ES-I3 (cell line): ENCODE data around the gene MTARC1.

ENCODE experiments used
- H3K36me3 ChIP-seq: 2 replicates; pipeline ENCODE4 v1.6.1; 2013; ENCODE audit warnings: mild to moderate bottlenecking, low read length, control low read depth, moderate library complexity; ENCODE audit not compliant: insufficient read depth
- H3K4me1 ChIP-seq: 2 replicates; pipeline ENCODE4 v1.6.1; 2013; ENCODE audit warnings: mild to moderate bottlenecking, control low read depth, low read length; ENCODE audit not compliant: insufficient read depth
- H3K9ac ChIP-seq: 2 replicates; pipeline ENCODE4 v1.6.1; 2013; ENCODE audit warnings: low read depth, mild to moderate bottlenecking, low read length, moderate library complexity
- H3K9me3 ChIP-seq: 2 replicates; pipeline ENCODE4 v1.6.1; 2013; ENCODE audit warnings: mild to moderate bottlenecking, low read length, moderate library complexity; ENCODE audit not compliant: control insufficient read depth, insufficient read depth

MTARC1 gene

DNA sequence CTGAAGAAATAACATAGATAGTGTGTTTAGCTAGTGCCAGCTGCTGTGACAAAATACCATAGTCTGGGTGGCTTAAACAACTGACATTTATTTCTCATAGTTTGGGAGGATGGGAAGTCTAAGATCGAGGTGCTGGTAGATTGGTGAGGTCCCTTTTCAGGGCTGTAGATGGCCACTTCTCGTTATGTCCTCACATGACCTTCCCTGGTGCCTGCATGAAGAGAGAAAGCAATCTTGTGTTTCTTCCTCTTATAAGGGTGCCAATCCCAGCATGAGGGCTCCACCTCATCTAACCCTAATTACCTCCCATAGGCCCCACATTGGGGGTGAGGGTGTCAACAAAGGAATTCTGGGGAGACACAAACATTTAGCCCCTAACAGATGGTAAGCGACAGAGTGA lies 29.3 kb upstream of the MTARC1 start:
- Histone ChIP-seq H3K9ac (no peak overlapping the region), H3K4me1 (no peaks in the 10 kb centered on the region), H3K9me3 (no peaks in the 10 kb centered on the region), H3K36me3 (peaks cover 3% of the 10 kb centered on the region; the same call in 1 of the 2 replicates)

DNA sequence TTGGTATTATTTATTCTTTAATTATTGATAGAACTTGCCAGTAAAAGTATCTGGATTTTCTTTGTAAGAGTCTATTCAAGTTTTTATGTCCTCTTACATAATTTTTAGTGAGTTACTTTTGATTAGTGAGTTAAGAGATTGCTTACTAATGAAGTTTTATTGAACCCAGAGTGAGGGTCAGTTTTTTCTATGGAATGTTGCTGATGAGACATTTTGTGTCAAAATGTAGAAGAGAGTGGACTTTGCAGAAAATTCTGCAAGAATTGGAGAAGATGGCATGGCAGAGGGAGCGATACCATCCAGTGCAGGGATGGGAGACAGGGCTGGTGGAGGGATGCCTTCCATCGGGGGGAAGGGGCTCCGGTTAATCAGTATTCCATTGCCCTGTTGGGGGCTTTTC lies 27.6 kb upstream of the MTARC1 start:
- Histone ChIP-seq H3K4me1 (no peaks in the 10 kb centered on the region), H3K36me3 (peaks cover 3% of the 10 kb centered on the region; the same call in 1 of the 2 replicates), H3K9me3 (no peaks in the 10 kb centered on the region), H3K9ac (no peak overlapping the region)

DNA sequence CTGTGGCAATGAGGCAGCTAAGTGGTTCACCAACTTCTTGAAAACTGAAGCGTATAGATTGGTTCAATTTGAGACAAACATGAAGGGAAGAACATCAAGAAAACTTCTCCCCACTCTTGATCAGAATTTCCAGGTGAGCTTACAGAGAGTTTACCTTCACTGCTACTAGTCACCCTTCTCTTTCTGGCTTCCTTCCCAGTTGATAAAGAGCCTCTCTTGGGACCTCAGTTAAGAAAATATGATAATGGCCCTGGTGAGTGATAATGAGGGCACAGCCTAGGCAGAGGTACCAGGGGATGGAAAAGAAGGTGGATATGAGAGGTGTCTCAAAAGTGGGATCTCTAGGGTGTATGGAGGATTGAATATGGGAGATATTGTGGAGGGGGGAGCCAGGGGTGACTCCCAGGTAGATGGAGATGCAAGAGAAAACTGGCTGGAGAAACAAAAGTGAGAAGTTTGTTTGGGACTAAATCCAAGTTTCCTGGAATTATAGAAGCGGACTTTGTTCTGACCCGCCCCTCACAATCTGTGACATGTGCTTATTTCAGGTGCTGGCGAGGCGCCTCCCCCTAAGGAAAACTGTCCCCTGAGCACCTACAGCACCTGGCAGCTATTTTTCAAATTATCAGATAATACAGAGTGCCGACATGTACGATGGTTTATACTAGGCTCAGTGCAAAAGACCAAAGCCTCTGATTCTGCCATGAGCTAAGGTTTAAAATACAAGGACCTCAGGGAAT lies 24.9 kb upstream of the MTARC1 start:
- Histone ChIP-seq H3K9ac (no peak overlapping the region), H3K36me3 (no peaks in the 10 kb centered on the region), H3K9me3 (no peaks in the 10 kb centered on the region), H3K4me1 (no peaks in the 10 kb centered on the region)

DNA sequence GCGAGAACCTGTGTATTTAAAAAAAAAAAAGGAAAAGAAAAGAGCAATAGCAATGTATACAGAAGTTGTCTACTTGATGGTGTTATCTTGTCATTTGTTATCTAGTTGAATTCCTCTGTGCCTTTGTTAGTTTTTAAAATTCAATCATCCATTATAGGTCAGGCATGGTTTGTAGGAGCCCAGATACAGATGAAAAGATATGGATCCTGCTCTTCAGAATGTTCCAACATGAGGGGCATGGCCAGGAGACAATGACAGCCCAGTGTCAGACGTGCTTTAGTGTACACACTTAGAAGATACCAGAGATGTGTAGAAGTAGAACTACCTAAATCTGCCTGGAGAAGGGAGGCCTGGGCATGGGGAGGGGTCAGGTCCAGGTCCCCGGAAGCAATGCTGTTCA lies 22.0 kb upstream of the MTARC1 start:
- H3K9ac ChIP-seq: no peak overlapping the region

DNA sequence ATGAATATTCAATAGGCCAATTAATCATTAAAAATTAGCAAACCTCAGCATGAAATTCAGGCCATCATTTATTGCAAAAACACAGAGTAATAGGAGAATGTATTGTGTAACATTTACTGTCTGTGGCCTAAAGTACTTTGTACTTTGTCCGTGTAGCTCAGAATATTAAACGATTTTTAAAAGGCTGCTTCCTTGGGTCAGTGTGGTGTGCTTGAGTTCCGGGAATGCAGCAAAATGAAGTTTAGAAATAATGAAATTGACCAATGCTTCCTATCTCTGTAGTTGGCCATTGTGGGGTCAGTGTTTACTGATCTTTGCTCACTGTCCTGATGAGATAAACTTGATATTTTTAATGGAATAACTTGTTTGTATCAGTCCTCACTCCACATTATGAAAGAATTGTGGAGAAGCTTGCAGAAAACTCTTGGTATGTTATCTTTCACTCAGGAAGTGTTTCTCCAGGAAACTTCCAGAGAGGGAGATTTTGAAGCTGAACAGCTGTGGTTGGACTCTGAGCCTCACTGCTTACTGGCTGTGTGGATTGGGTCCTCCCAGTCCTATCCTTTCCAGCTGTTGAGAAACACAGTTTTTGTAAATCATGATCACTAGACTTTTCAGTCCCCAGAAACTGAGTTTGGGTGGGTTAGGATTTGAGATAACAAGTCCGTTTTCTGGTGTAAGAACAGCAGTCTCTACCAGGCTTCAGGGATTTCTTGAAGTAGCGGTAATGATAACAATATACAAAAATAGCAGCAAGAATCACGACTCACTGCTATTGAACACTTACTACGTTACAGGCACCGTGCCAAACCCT lies 19.2 kb upstream of the MTARC1 start:
- Histone ChIP-seq H3K36me3 (no peaks in the 10 kb centered on the region; the same call in 1 of the 2 replicates), H3K9me3 (no peaks in the 10 kb centered on the region), H3K9ac (no peak overlapping the region), H3K4me1 (peaks cover under 1% of the 10 kb centered on the region; the same call in 1 of the 2 replicates)

More for the DNA sequence above, 22.0 kb upstream of the MTARC1 start:
- no peaks in the 10 kb centered on the region for H3K4me1 ChIP-seq
- no peaks in the 10 kb centered on the region for H3K9me3 ChIP-seq
- H3K36me3 ChIP-seq: no peaks in the 10 kb centered on the region; the same call in 1 of the 2 replicates

DNA sequence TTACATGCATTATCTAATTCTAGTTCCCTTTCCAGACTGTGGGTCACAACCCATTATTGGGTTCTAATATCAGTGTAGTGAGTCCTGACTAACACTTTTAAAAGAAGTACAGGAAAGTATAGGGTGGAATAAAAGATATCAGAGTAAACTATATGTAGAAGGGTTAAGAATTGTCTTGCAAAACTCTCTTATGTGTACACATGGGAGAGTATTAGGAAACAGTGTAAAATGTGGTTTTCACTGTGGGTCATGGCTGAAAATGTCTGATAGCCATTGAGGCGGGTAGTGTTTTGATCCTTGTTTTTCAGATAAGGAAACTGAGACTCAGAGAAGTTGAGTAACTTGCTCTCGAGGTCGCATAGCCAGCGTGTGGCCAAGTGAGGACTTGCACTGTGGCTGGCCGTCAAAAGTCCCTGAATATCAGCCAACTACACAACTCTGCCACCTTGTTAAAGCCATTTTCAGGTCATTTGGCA lies 18.5 kb upstream of the MTARC1 start:
- no peaks in the 10 kb centered on the region for H3K9me3 ChIP-seq
- H3K36me3 ChIP-seq: no peaks in the 10 kb centered on the region; the same call in 1 of the 2 replicates
- H3K4me1 ChIP-seq: peaks cover 4% of the 10 kb centered on the region; the same call in 1 of the 2 replicates
- H3K9ac ChIP-seq: no peak overlapping the region

DNA sequence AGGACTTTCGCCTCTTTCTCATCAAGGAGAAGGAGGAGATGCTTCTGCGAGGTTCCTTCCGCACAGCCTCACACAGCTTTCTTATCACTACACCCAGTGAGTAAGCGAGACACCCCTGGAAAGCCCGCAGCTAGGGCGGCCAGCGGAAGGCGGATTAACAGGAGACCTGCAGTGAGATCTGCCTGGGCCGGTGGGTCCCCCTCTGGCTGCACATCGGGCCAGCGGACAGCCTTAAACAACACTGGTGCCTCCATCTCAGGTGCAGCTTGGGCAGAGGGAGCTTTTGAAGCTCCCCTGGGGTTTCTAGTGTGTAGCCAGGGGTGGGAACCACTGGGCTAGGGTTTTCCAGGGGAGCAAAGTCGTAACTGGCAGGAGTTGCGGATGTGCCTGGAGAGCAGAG lies 17.5 kb upstream of the MTARC1 start:
- peaks cover 4% of the 10 kb centered on the region; the same call in 1 of the 2 replicates for H3K4me1 ChIP-seq
- H3K9ac ChIP-seq: no peak overlapping the region
- no peaks in the 10 kb centered on the region; the same call in 1 of the 2 replicates for H3K36me3 ChIP-seq
- no peaks in the 10 kb centered on the region for H3K9me3 ChIP-seq

DNA sequence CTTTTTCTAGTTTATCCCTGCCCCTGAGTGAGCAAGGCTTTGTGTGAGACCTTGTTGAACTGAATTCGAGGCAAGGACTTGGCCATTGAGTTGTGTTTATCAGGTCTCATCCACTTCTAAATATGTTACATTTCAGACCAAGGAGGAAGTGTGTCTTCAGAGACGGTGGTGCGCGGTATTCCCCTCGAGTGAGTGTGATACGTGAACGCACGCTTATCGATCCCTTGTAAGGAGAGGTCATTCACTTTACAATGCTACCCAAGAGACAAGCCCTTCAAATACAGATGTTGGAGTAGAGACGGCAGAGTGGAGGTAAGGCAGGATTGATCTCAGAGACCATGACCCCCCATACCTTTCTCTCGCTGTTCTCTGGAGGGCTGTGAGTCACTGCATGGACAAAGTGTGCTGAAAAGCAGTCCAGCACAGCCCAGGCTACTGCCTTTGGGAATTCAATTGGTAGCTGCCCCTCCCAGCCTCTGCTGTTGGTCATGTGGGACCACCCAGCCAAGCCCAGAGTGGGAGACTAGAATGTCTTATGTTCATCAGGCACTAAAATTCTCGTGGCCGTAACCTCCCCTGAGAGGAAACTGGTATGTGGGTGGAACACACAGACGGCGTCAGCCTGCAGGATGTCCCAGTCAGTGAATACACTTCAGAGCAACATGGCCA lies 16.3 kb upstream of the MTARC1 start:
- H3K4me1 ChIP-seq: peaks cover 4% of the 10 kb centered on the region; the same call in 1 of the 2 replicates
- no peaks in the 10 kb centered on the region; the same call in 1 of the 2 replicates for H3K36me3 ChIP-seq
- H3K9ac ChIP-seq: no peak overlapping the region
- H3K9me3 ChIP-seq: no peaks in the 10 kb centered on the region

DNA sequence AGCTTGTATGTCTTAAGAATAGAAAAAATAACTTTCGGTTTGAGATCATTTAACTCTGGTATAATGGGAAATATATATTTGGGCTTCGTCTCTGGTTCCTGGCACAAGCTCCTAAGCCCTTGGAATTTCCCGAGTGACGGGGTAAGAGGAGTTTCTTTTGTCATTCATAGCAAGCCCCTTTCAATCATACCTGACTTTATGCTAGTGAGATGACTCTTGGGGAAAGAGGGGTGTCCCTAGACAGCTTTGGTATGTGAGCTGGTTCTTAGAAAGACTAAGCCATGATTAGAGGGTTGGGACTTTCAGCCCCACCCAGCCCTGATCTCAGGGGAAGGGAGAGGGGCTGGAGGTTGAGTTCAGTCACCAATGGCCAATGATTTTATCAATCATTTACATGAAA lies 13.9 kb upstream of the MTARC1 start:
- peaks cover 4% of the 10 kb centered on the region; the same call in 1 of the 2 replicates for H3K4me1 ChIP-seq
- no peaks in the 10 kb centered on the region for H3K9me3 ChIP-seq
- no peaks in the 10 kb centered on the region; the same call in 1 of the 2 replicates for H3K36me3 ChIP-seq
- no peak overlapping the region for H3K9ac ChIP-seq

DNA sequence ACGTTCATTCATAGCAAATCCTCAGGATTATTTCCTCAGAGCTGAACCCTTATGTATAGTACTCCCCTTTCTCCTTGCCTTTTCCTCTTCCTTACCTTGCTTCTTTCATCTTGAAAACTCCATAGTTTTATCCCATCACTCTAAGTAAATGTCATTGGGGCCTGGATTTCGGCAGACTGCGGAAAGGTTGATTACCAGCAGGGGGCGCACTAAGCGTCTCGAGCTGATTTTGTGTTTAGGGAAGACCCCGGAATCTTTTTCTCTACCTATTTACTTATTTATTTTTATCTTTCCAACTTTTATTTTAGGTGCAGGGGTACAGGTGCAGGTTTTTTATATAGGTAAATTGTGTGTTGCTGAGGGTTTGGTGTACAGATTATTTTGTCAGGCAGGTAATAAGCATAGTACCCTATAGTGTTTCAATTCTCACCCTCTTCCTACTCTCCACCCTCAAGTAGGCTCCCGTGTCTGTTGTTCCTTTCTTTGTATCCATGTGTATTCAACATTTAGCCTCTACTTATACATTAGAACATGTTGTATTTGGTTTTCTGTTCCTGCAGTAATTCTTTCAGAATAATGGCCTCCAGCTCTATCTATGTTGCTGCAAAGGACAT lies 11.4 kb upstream of the MTARC1 start:
- Histone ChIP-seq H3K4me1 (peaks cover 4% of the 10 kb centered on the region; the same call in 1 of the 2 replicates), H3K36me3 (no peaks in the 10 kb centered on the region), H3K9me3 (no peaks in the 10 kb centered on the region), H3K9ac (no peak overlapping the region)

DNA sequence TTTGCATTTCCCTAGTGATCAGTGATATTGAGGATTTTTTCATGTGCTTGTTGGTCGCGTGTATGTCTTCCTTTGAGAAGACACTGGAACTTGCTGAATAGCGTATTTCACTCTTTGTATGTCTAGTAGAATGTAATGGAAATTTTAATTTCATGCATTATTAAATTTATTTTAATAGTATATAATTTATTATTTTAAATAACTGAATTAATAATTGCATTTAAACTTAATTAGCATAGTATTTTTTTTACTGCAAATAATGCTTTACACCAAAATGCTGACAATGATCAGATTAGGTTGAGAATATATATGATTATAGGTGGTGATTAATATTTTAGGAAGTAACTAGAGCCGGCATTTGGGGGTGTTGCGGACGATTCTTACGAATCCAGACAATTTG lies 10.5 kb upstream of the MTARC1 start:
- no peaks in the 10 kb centered on the region for H3K9me3 ChIP-seq
- no peak overlapping the region for H3K9ac ChIP-seq
- no peaks in the 10 kb centered on the region for H3K36me3 ChIP-seq
- H3K4me1 ChIP-seq: peaks cover 4% of the 10 kb centered on the region; the same call in 1 of the 2 replicates

DNA sequence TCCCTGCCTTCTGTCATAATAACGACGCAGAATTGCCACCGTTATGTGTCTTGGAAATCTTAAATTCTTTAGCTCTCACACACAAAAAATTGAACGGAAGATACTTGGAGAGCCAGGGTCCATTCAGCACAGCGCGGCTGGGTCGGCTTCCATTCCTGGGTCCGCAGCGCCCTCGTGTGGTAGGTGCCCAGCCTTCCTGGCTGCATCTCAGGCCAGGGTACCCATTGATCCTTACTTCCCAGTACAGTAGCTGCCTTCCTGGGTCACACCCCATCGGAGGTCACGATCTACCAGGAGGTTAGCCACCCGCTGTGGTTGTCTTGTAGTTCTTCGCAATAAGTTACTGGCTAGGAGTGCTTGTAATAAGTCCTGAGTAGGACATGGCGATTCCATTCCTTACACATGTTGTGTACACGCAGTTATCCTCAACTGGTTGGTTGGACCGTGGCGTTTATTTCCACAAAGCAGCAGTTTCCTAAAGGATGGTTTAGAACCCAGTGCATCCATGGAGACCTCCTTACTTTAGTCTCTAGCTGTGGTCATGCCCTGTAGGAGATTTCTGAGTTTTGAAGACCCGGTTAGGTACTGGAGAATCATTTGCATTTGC lies 9.9 kb upstream of the MTARC1 start:
- Histone ChIP-seq H3K4me1 (peaks cover 4% of the 10 kb centered on the region; the same call in 1 of the 2 replicates), H3K9me3 (no peaks in the 10 kb centered on the region), H3K9ac (no peak overlapping the region), H3K36me3 (no peaks in the 10 kb centered on the region)

DNA sequence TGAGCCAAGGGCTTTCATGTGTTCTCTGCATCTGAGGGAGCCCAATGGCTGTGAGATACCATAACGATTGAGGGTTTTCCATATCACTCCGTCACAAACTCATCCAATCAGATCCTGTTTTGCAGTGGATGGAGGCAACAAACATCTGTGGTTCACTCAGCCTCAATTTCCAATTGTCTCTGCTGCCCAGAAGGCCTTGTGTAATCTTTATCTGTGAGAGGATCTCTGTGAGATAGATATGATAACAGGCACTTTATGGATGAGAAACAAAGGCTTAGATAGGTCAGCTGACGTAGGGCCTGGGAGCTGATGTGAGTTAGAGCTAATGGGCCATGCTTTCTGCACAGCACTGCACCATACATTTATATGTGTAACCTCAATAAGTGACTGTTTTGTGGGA lies 3.3 kb upstream of the MTARC1 start:
- no peaks in the 10 kb centered on the region for H3K36me3 ChIP-seq
- H3K4me1 ChIP-seq: peaks cover 8% of the 10 kb centered on the region; the same call in 1 of the 2 replicates

More for the DNA sequence above, 3.3 kb upstream of the MTARC1 start:
- H3K9me3 ChIP-seq: no peaks in the 10 kb centered on the region
- no peak overlapping the region for H3K9ac ChIP-seq
